Measurements from ENCODE around the gene SYNDIG1. TPM values are rescaled to one million over a fixed set of nuclear protein-coding genes. Genes with fewer than 3 reads are reported as not detected.

The SYNDIG1 gene
- total and polyA plus RNA-seq, 5 donors from 2014 or later, result not detected

GRCh38 chr20:24575811-24576210 lies 106.4 kb downstream of the SYNDIG1 start:
- H3K27ac Mint-ChIP-seq, result no peak overlapping the region
- no peaks in the 10 kb centered on the region for H3K36me3 ChIP-seq (ENCODE audit: control insufficient read depth, insufficient read depth, low read length)
- no peak for ATAC-seq (ENCODE audit: low read depth in 2 of 2)

GRCh38 chr20:24576447-24576846 lies 107.0 kb downstream of the SYNDIG1 start:
- H3K4me1 ChIP-seq (ENCODE audit: control insufficient read depth, insufficient read depth, low read length, poor library complexity, severe bottlenecking), result no peaks in the 10 kb centered on the region
- Mint-ChIP-seq H3K9me3 (peaks cover 0 to 1% (median 0%) of the 10 kb centered on the region in 7 donors), H3K4me1 (no peaks in the 10 kb centered on the region), H3K27ac (no peak overlapping the region), H3K36me3 (no peaks in the 10 kb centered on the region), H3K27me3 (no peaks in the 10 kb centered on the region), H3K4me3 (no peak overlapping the region)
- H3K27me3 ChIP-seq (ENCODE audit: control insufficient read depth, insufficient read depth, low read length), result no peaks in the 10 kb centered on the region
- H3K36me3 ChIP-seq (ENCODE audit: control insufficient read depth, insufficient read depth, low read length), result no peaks in the 10 kb centered on the region
- H3K27ac ChIP-seq (ENCODE audit: insufficient read depth, low read length, poor library complexity, severe bottlenecking), result no peak overlapping the region
- H3K9me3 ChIP-seq (ENCODE audit: control insufficient read depth in 2 of 2, low read length in 2 of 2), result no peaks in the 10 kb centered on the region
- no peak for ATAC-seq (ENCODE audit: low read depth in 2 of 2)
- no peak for DNase-seq
- H3K4me3 ChIP-seq (ENCODE audit: low read depth, low read length), result no peak overlapping the region

More at GRCh38 chr20:24575811-24576210, 106.4 kb downstream of the SYNDIG1 start:
- Histone ChIP-seq H3K4me1 (ENCODE audit: control insufficient read depth, insufficient read depth, low read length, poor library complexity, severe bottlenecking) (no peaks in the 10 kb centered on the region), H3K27me3 (ENCODE audit: control insufficient read depth, insufficient read depth, low read length) (no peaks in the 10 kb centered on the region), H3K9me3 (ENCODE audit: control insufficient read depth in 2 of 2, low read length in 2 of 2) (no peaks in the 10 kb centered on the region), H3K27ac (ENCODE audit: insufficient read depth, low read length, poor library complexity, severe bottlenecking) (no peak overlapping the region), H3K4me3 (ENCODE audit: low read depth, low read length) (no peak overlapping the region)
- Mint-ChIP-seq H3K4me1 (no peaks in the 10 kb centered on the region), H3K36me3 (no peaks in the 10 kb centered on the region), H3K4me3 (no peak overlapping the region), H3K27me3 (no peaks in the 10 kb centered on the region), H3K9me3 (peaks cover 0 to 1% (median 0%) of the 10 kb centered on the region in 7 donors)
- DNase-seq, result no peak

DNA sequence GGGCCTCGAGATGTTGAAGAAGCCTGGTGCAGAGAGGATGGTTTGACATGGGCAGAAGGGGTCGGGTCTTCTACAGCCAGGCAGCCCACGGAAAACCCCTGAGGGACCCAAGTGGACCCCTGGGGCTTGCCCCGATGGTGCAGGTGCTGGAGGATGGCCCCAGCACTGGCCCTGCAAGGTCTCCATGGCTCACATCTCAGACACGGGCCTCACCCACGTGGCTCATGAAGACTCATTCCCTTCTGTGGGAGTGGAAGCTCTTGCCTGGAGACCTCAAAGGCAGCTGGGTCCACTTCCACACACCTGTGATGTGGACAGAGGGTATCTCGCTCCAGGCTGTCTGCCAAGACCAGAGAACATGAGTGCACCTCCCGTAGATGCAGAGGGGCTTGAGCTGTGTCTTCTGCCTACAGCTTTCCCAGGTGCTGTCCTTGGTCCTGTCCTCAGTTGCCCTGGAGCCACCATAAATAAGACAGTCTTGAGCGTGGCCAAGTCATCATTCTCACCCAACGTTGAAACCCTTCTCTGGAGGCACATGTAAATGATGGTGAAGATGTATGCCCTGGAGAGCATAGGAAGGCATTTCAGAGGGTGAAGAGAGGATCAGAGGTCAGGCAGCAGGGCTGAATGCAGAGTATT lies 108.0 kb downstream of the SYNDIG1 start:
- H3K36me3 ChIP-seq (ENCODE audit: control insufficient read depth, insufficient read depth, low read length), result no peaks in the 10 kb centered on the region
- ATAC-seq (ENCODE audit: low read depth in 2 of 2), result no peak
- H3K27me3 Mint-ChIP-seq, result no peaks in the 10 kb centered on the region
- H3K9me3 ChIP-seq (ENCODE audit: control insufficient read depth in 2 of 2, low read length in 2 of 2), result no peaks in the 10 kb centered on the region
- H3K27ac ChIP-seq (ENCODE audit: insufficient read depth, low read length, poor library complexity, severe bottlenecking), result no peak overlapping the region
- no peak overlapping the region for H3K27ac Mint-ChIP-seq
- no peak overlapping the region for H3K4me3 Mint-ChIP-seq
- DNase-seq, result no peak
- H3K27me3 ChIP-seq (ENCODE audit: control insufficient read depth, insufficient read depth, low read length), result no peaks in the 10 kb centered on the region
- H3K36me3 Mint-ChIP-seq, result no peaks in the 10 kb centered on the region
- no peaks in the 10 kb centered on the region for H3K4me1 Mint-ChIP-seq
- H3K4me1 ChIP-seq (ENCODE audit: control insufficient read depth, insufficient read depth, low read length, poor library complexity, severe bottlenecking), result no peaks in the 10 kb centered on the region
- no peak overlapping the region for H3K4me3 ChIP-seq (ENCODE audit: low read depth, low read length)
- peaks cover 0 to 1% (median 0%) of the 10 kb centered on the region in 7 donors for H3K9me3 Mint-ChIP-seq

GRCh38 chr20:24578567-24579415 lies 109.4 kb downstream of the SYNDIG1 start:
- H3K4me1 Mint-ChIP-seq, result no peaks in the 10 kb centered on the region
- DNase-seq (no peak), ATAC-seq (ENCODE audit: low read depth in 2 of 2) (no peak)
- no peaks in the 10 kb centered on the region for H3K27me3 ChIP-seq (ENCODE audit: control insufficient read depth, insufficient read depth, low read length)
- H3K9me3 ChIP-seq (ENCODE audit: control insufficient read depth in 2 of 2, low read length in 2 of 2), result no peaks in the 10 kb centered on the region
- no peaks in the 10 kb centered on the region for H3K36me3 Mint-ChIP-seq
- no peaks in the 10 kb centered on the region for H3K36me3 ChIP-seq (ENCODE audit: control insufficient read depth, insufficient read depth, low read length)
- no peak overlapping the region for H3K27ac Mint-ChIP-seq
- H3K27me3 Mint-ChIP-seq, result no peaks in the 10 kb centered on the region
- no peak overlapping the region for H3K4me3 Mint-ChIP-seq
- H3K9me3 Mint-ChIP-seq, result peaks cover 0 to 1% (median 0%) of the 10 kb centered on the region in 7 donors
- H3K27ac ChIP-seq (ENCODE audit: insufficient read depth, low read length, poor library complexity, severe bottlenecking), result no peak overlapping the region
- no peak overlapping the region for H3K4me3 ChIP-seq (ENCODE audit: low read depth, low read length)
- no peaks in the 10 kb centered on the region for H3K4me1 ChIP-seq (ENCODE audit: control insufficient read depth, insufficient read depth, low read length, poor library complexity, severe bottlenecking)

DNA sequence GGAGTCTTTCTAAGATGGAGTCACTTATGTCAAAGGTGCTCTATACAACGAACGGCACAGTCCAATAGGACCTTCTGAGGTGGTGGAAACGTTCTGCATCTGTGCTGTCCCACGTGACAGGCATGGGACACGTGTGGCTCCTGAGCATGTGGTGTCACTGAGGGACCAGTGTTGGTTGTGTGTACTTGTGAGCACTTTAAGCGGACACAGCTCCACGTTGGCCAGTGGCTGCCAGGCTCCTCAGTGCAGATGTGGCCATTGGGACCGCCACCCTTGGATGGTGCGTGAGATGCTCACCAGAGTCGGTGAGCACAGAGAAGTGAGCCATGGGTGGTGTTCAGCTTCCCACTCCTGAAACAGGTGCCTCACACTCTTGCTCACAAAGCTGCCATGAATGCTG lies 110.0 kb downstream of the SYNDIG1 start:
- no peaks in the 10 kb centered on the region for H3K4me1 Mint-ChIP-seq
- H3K9me3 ChIP-seq (ENCODE audit: control insufficient read depth in 2 of 2, low read length in 2 of 2), result no peaks in the 10 kb centered on the region
- no peak overlapping the region for H3K27ac Mint-ChIP-seq
- H3K4me3 ChIP-seq (ENCODE audit: low read depth, low read length), result no peak overlapping the region
- no peaks in the 10 kb centered on the region for H3K27me3 ChIP-seq (ENCODE audit: control insufficient read depth, insufficient read depth, low read length)
- DNase-seq (no peak), ATAC-seq (ENCODE audit: low read depth in 2 of 2) (no peak)
- H3K36me3 ChIP-seq (ENCODE audit: control insufficient read depth, insufficient read depth, low read length), result no peaks in the 10 kb centered on the region
- H3K27ac ChIP-seq (ENCODE audit: insufficient read depth, low read length, poor library complexity, severe bottlenecking), result no peak overlapping the region
- no peaks in the 10 kb centered on the region for H3K27me3 Mint-ChIP-seq
- no peaks in the 10 kb centered on the region for H3K4me1 ChIP-seq (ENCODE audit: control insufficient read depth, insufficient read depth, low read length, poor library complexity, severe bottlenecking)
- H3K9me3 Mint-ChIP-seq, result peaks cover 0 to 1% (median 0%) of the 10 kb centered on the region in 7 donors
- H3K4me3 Mint-ChIP-seq, result no peak overlapping the region
- H3K36me3 Mint-ChIP-seq, result no peaks in the 10 kb centered on the region

GRCh38 chr20:24580006-24580405 lies 110.6 kb downstream of the SYNDIG1 start:
- Mint-ChIP-seq H3K27me3 (no peaks in the 10 kb centered on the region), H3K27ac (no peak overlapping the region), H3K4me1 (no peaks in the 10 kb centered on the region), H3K4me3 (no peak overlapping the region), H3K36me3 (no peaks in the 10 kb centered on the region), H3K9me3 (peaks cover 0 to 1% (median 0%) of the 10 kb centered on the region in 7 donors)
- no peaks in the 10 kb centered on the region for H3K27me3 ChIP-seq (ENCODE audit: control insufficient read depth, insufficient read depth, low read length)
- H3K4me1 ChIP-seq (ENCODE audit: control insufficient read depth, insufficient read depth, low read length, poor library complexity, severe bottlenecking), result no peaks in the 10 kb centered on the region
- no peaks in the 10 kb centered on the region for H3K9me3 ChIP-seq (ENCODE audit: control insufficient read depth in 2 of 2, low read length in 2 of 2)
- no peak overlapping the region for H3K4me3 ChIP-seq (ENCODE audit: low read depth, low read length)
- DNase-seq, result no peak
- no peak overlapping the region for H3K27ac ChIP-seq (ENCODE audit: insufficient read depth, low read length, poor library complexity, severe bottlenecking)
- ATAC-seq (ENCODE audit: low read depth in 2 of 2), result no peak
- no peaks in the 10 kb centered on the region for H3K36me3 ChIP-seq (ENCODE audit: control insufficient read depth, insufficient read depth, low read length)

- H3K4me1 Mint-ChIP-seq, result no peaks in the 10 kb centered on the region
Observed at GRCh38 chr20:24580855-24581254, 111.4 kb downstream of the SYNDIG1 start.

More at GRCh38 chr20:24580855-24581254, 111.4 kb downstream of the SYNDIG1 start:
- H3K4me3 Mint-ChIP-seq, result no peak overlapping the region
- no peaks in the 10 kb centered on the region for H3K36me3 ChIP-seq (ENCODE audit: control insufficient read depth, insufficient read depth, low read length)
- H3K9me3 ChIP-seq (ENCODE audit: control insufficient read depth in 2 of 2, low read length in 2 of 2), result no peaks in the 10 kb centered on the region
- H3K27ac ChIP-seq (ENCODE audit: insufficient read depth, low read length, poor library complexity, severe bottlenecking), result no peak overlapping the region
- H3K9me3 Mint-ChIP-seq, result peaks cover 0 to 1% (median 0%) of the 10 kb centered on the region in 7 donors
- no peak for ATAC-seq (ENCODE audit: low read depth in 2 of 2)
- H3K27me3 Mint-ChIP-seq, result no peaks in the 10 kb centered on the region
- no peaks in the 10 kb centered on the region for H3K36me3 Mint-ChIP-seq
- H3K4me3 ChIP-seq (ENCODE audit: low read depth, low read length), result no peak overlapping the region
- no peak overlapping the region for H3K27ac Mint-ChIP-seq
- no peaks in the 10 kb centered on the region for H3K27me3 ChIP-seq (ENCODE audit: control insufficient read depth, insufficient read depth, low read length)
- no peak for DNase-seq
- H3K4me1 ChIP-seq (ENCODE audit: control insufficient read depth, insufficient read depth, low read length, poor library complexity, severe bottlenecking), result no peaks in the 10 kb centered on the region

Data from CD4-positive, CD25-positive, alpha-beta regulatory T cell (primary cell).